Mesenchymal stem cell (in vitro differentiated cells and primary cell): ENCODE measurements around the gene ZFYVE28.

Source experiments
- DNase-seq: peaks from one replicate; pipeline ENCODE4 v3.0.0-alpha.2; 2013
- H2AFZ ChIP-seq: one replicate; pipeline ENCODE4 v1.6.1; 2013; ENCODE audit warnings: low read depth, mild to moderate bottlenecking, control low read depth, inconsistent platforms, low read length, moderate library complexity
- H2AK5ac ChIP-seq: 2 replicates; pipeline ENCODE4 v1.6.1; 2013; ENCODE audit warnings: low read length, moderate library complexity, mild to moderate bottlenecking, inconsistent platforms; ENCODE audit not compliant: severe bottlenecking
- H2BK120ac ChIP-seq: one replicate; pipeline ENCODE4 v1.6.1; 2013; ENCODE audit warnings: low read depth, mild to moderate bottlenecking, inconsistent platforms, low read length, moderate library complexity
- H2BK12ac ChIP-seq, 2 experiments: one replicate each; pipeline ENCODE4 v1.6.1; 2013; ENCODE audit warnings: inconsistent platforms in 2 of 2, low read length in 2 of 2, mild to moderate bottlenecking in 2 of 2, moderate library complexity in 2 of 2, control low read depth in 1 of 2
- H2BK15ac ChIP-seq: one replicate; pipeline ENCODE4 v1.6.1; 2013; ENCODE audit warnings: mild to moderate bottlenecking, low read depth, inconsistent platforms; ENCODE audit not compliant: poor library complexity, severe bottlenecking
- H2BK5ac ChIP-seq: 2 replicates; pipeline ENCODE4 v1.6.1; 2013; ENCODE audit warnings: low read depth, mild to moderate bottlenecking, low read length, control low read depth, inconsistent platforms; ENCODE audit not compliant: poor library complexity, severe bottlenecking
- H3K14ac ChIP-seq, 2 experiments: one replicate each; pipeline ENCODE4 v1.6.1; 2013; ENCODE audit warnings: inconsistent platforms in 2 of 2, low read length in 2 of 2, control low read depth in 1 of 2, mild to moderate bottlenecking in 1 of 2, moderate library complexity in 1 of 2
- H3K18ac ChIP-seq, 2 experiments: one replicate each; pipeline ENCODE4 v1.6.1; 2013; ENCODE audit warnings: inconsistent platforms in 2 of 2, low read length in 2 of 2, control low read depth in 1 of 2, low read depth in 1 of 2, mild to moderate bottlenecking in 1 of 2
- H3K23ac ChIP-seq, 2 experiments: one replicate each; pipeline ENCODE4 v1.6.1; 2013; ENCODE audit warnings: inconsistent platforms in 2 of 2, low read length in 2 of 2, mild to moderate bottlenecking in 2 of 2, moderate library complexity in 2 of 2, control low read depth in 1 of 2
- H3K27ac ChIP-seq: 2 replicates; pipeline ENCODE4 v1.5.1; 2013; ENCODE audit warnings: mild to moderate bottlenecking, moderate library complexity, low read length, control low read depth, inconsistent platforms; ENCODE audit not compliant: poor library complexity, severe bottlenecking
- H3K27me3 ChIP-seq, 2 experiments: 2 replicates each; pipeline versions ENCODE4 v1.6.1 to v1.7.0; 2013; ENCODE audit warnings: low read length in 2 of 2, mild to moderate bottlenecking in 2 of 2, moderate library complexity in 2 of 2, control low read depth in 1 of 2, inconsistent platforms in 1 of 2; ENCODE audit not compliant: control insufficient read depth in 1 of 2, insufficient read depth in 1 of 2
- H3K36me3 ChIP-seq, 2 experiments: 2 replicates each; pipeline versions ENCODE4 v1.6.1 to v1.7.0; 2013; ENCODE audit warnings: low read length in 2 of 2, control low read depth in 1 of 2, inconsistent platforms in 1 of 2, low read depth in 1 of 2, mild to moderate bottlenecking in 1 of 2; ENCODE audit not compliant: insufficient read depth in 2 of 2, control insufficient read depth in 1 of 2
- H3K4ac ChIP-seq, 2 experiments: one replicate each; pipeline ENCODE4 v1.6.1; 2013; ENCODE audit warnings: inconsistent platforms in 2 of 2, low read length in 2 of 2, mild to moderate bottlenecking in 2 of 2, moderate library complexity in 2 of 2, control low read depth in 1 of 2, low read depth in 1 of 2
- H3K4me1 ChIP-seq: 2 replicates; pipeline ENCODE4 v1.6.1; 2013; ENCODE audit warnings: low read depth, low read length, control low read depth; ENCODE audit not compliant: control insufficient read depth, insufficient read depth
- H3K4me2 ChIP-seq: 2 replicates; pipeline ENCODE4 v1.6.1; 2013; ENCODE audit warnings: low read length, mild to moderate bottlenecking, inconsistent platforms; ENCODE audit not compliant: poor library complexity, severe bottlenecking
- H3K4me3 ChIP-seq, 2 experiments: 2 replicates each; pipeline versions ENCODE4 v1.5.1 to v1.7.0; 2013; ENCODE audit warnings: low read length in 2 of 2, mild to moderate bottlenecking in 2 of 2, control low read depth in 1 of 2, low read depth in 1 of 2; ENCODE audit not compliant: insufficient read depth in 1 of 2
- H3K79me1 ChIP-seq: replicated peaks from 2 replicates; pipeline ENCODE4 v1.6.1; 2013; ENCODE audit warnings: mild to moderate bottlenecking, control low read depth, low read length, inconsistent platforms; ENCODE audit not compliant: poor library complexity, severe bottlenecking
- H3K9ac ChIP-seq: 2 replicates; pipeline ENCODE4 v1.7.0; 2013; ENCODE audit warnings: mild to moderate bottlenecking, low read length, moderate library complexity
- H3K9me3 ChIP-seq: 2 replicates; pipeline ENCODE4 v1.7.0; 2013; ENCODE audit warnings: mild to moderate bottlenecking, low read length; ENCODE audit not compliant: control insufficient read depth
- H4K8ac ChIP-seq: one replicate; pipeline ENCODE4 v1.6.1; 2013; ENCODE audit warnings: inconsistent platforms, mild to moderate bottlenecking, low read length, moderate library complexity
- H4K91ac ChIP-seq: one replicate; pipeline ENCODE4 v1.6.1; 2013; ENCODE audit warnings: mild to moderate bottlenecking, low read length, inconsistent platforms
- WGBS: methylation state at CpG from one replicate; pipeline ENCODE4 v1.1.7; 2013; ENCODE audit warnings: mixed read lengths; 5-methylcytosine and 5-hydroxymethylcytosine counted together

The ZFYVE28 gene

GRCh38 chr4:2399216-2399615 lies 19.2 kb downstream of the ZFYVE28 start:
- Histone ChIP-seq H3K4me3 (no peak overlapping the region), H3K4ac (no peak overlapping the region), H3K14ac (no peak overlapping the region)

DNA sequence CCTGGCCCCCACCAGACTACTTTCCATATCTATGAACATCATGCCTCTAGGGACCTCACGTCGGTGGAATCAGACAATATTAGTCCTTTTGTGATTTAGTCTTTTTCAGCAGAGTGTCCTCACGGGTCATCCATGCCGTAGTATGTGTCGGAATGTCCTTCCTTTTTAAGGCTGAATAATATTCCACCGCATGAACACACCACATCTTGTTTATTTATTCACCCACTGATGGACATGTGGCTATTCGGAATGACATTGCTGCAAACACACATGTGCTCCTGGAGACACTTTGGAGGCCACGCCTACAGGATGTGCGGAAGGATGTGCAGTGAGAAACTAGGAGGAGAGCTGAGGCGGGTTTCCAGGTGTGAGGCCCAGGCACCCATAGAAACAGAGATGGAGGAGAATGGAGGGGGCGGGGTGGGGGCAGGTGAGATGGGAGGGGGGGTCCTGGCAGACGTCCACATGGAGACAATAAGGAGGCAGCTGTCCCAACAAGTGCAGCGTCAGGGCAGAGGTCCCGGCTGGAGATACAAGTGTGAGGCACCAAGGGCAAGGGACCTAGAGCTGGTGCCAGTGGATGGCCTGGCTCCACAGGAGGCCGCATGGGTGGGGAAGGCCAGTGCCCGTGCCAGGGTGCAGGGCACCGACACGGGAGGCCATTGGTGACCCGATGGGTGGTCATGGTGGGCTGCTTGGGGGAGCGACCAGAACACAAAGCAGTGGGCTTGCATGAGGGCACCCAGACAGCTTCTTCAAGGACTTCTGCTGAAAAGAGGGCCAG lies 20.7 kb downstream of the ZFYVE28 start:
- H2AFZ ChIP-seq = no peak overlapping the region
- no peak for DNase-seq

More at GRCh38 chr4:2399216-2399615, 19.2 kb downstream of the ZFYVE28 start:
- Histone ChIP-seq H3K4me2 (no peak overlapping the region), H3K36me3 (peaks cover 0 to 13% of the 10 kb centered on the region in 2 experiments), H2BK120ac (no peak overlapping the region), H2AFZ (no peak overlapping the region), H4K91ac (no peak overlapping the region), H3K27me3 (peaks cover 0 to 21% of the 10 kb centered on the region in 2 experiments), H3K9me3 (no peaks in the 10 kb centered on the region), H2BK5ac (no peak overlapping the region), H2BK12ac (no peak overlapping the region), H2AK5ac (no peak overlapping the region), H3K18ac (no peak overlapping the region), H3K9ac (no peak overlapping the region), H2BK15ac (no peak overlapping the region), H3K79me1 (peaks cover 23% of the 10 kb centered on the region), H3K23ac (no peak overlapping the region), H4K8ac (no peak overlapping the region), H3K4me1 (peaks cover 65% of the 10 kb centered on the region), H3K27ac (no peak overlapping the region)
- DNase-seq = no peak
- WGBS = 90% methylated on average over 10 of the region's 10 CpGs

GRCh38 chr4:2396781-2397368 lies 21.6 kb downstream of the ZFYVE28 start:
- no peak overlapping the region for H3K27ac ChIP-seq
- H3K18ac ChIP-seq = no peak overlapping the region
- H4K91ac ChIP-seq = no peak overlapping the region
- H3K27me3 ChIP-seq = peaks cover 0 to 41% of the 10 kb centered on the region in 2 experiments
- no peak overlapping the region for H3K4ac ChIP-seq
- H2BK120ac ChIP-seq = no peak overlapping the region
- 77% methylated on average over 18 of the region's 21 CpGs for WGBS
- H2AK5ac ChIP-seq = no peak overlapping the region
- peaks cover 0 to 13% of the 10 kb centered on the region in 2 experiments for H3K36me3 ChIP-seq
- H2BK15ac ChIP-seq = no peak overlapping the region
- no peak overlapping the region for H3K23ac ChIP-seq
- peaks cover 22% of the 10 kb centered on the region for H3K79me1 ChIP-seq
- H4K8ac ChIP-seq = no peak overlapping the region
- H2BK12ac ChIP-seq = no peak overlapping the region
- H2AFZ ChIP-seq = no peak overlapping the region
- H3K14ac ChIP-seq = no peak overlapping the region
- H3K4me2 ChIP-seq = no peak overlapping the region
- H2BK5ac ChIP-seq = no peak overlapping the region
- no peak for DNase-seq
- H3K9me3 ChIP-seq = no peaks in the 10 kb centered on the region
- H3K9ac ChIP-seq = no peak overlapping the region
- H3K4me3 ChIP-seq = no peak overlapping the region
- H3K4me1 ChIP-seq = peaks cover 63% of the 10 kb centered on the region

More for the DNA sequence above, 20.7 kb downstream of the ZFYVE28 start:
- Histone ChIP-seq H3K4me1 (peaks cover 71% of the 10 kb centered on the region), H3K9ac (no peak overlapping the region), H2AK5ac (peak overlapping the region; percentile 23), H3K23ac (no peak overlapping the region), H3K4ac (no peak overlapping the region), H3K9me3 (no peaks in the 10 kb centered on the region), H2BK120ac (no peak overlapping the region), H3K27me3 (peaks cover 0 to 33% of the 10 kb centered on the region in 2 experiments), H3K4me2 (no peak overlapping the region), H3K4me3 (no peak overlapping the region), H3K14ac (no peak overlapping the region), H3K79me1 (peaks cover 22% of the 10 kb centered on the region), H3K36me3 (peaks cover 0 to 13% of the 10 kb centered on the region in 2 experiments), H4K8ac (no peak overlapping the region), H3K27ac (no peak overlapping the region), H4K91ac (peak overlapping the region; percentile 28), H3K18ac (no peak overlapping the region), H2BK5ac (no peak overlapping the region), H2BK15ac (no peak overlapping the region), H2BK12ac (no peak overlapping the region)
- 83% methylated on average over 20 of the region's 20 CpGs for WGBS

- Histone ChIP-seq H3K9ac (no peak overlapping the region), H3K4me2 (peak overlapping the region; percentile 19), H3K27ac (peak overlapping the region; percentile 84), H2BK12ac (no peak overlapping the region), H3K4me3 (no peak overlapping the region), H4K8ac (no peak overlapping the region), H2BK15ac (no peak overlapping the region), H2AK5ac (peak overlapping the region; percentile 66), H3K23ac (no peak overlapping the region), H3K9me3 (no peaks in the 10 kb centered on the region), H3K4me1 (peaks cover 58% of the 10 kb centered on the region), H3K4ac (no peak overlapping the region), H3K18ac (no peak overlapping the region), H2AFZ (no peak overlapping the region), H2BK120ac (no peak overlapping the region), H3K36me3 (peaks cover 0 to 13% of the 10 kb centered on the region in 2 experiments), H3K14ac (no peak overlapping the region), H4K91ac (no peak overlapping the region), H3K79me1 (peaks cover 16% of the 10 kb centered on the region), H3K27me3 (peaks cover 0 to 38% of the 10 kb centered on the region in 2 experiments), H2BK5ac (no peak overlapping the region)
- no peak for DNase-seq
- WGBS = 90% methylated on average over 9 of the region's 9 CpGs
Measured at GRCh38 chr4:2395584-2395983, 22.9 kb downstream of the ZFYVE28 start.
